Raji (cell line): ENCODE data around the gene ZNHIT2.
A peak's percentile ranks its signal among the peaks of the same experiment; 100 is the strongest.

ENCODE experiments used
- POLR2A ChIP-seq: IDR thresholded peaks from 2 replicates; pipeline ENCODE4 v1.6.1; 2011; ENCODE audit warnings: low read depth, low read length, control low read depth; ENCODE audit not compliant: insufficient read depth

Gene ZNHIT2

GRCh38 chr11:65115361-65116082, 2.0 kb downstream of the ZNHIT2 start:
- 0 out of 2 replicates have a peak, but pooled peaks have one; percentile 21 for TF ChIP-seq POLR2A

- TF ChIP-seq POLR2A, result no peak; the same call in 1 of the 2 replicates
Observed at GRCh38 chr11:65114538-65115171, 2.8 kb downstream of the ZNHIT2 start.

- TF ChIP-seq POLR2A, result no peak
Observed at GRCh38 chr11:65113839-65114238, 3.7 kb downstream of the ZNHIT2 start.

- TF ChIP-seq POLR2A, result no peak
Observed at GRCh38 chr11:65113361-65113756, 4.1 kb downstream of the ZNHIT2 start.

- peak; percentile 46 for TF ChIP-seq POLR2A
Observed at GRCh38 chr11:65112546-65113360, 4.7 kb downstream of the ZNHIT2 start.

GRCh38 chr11:65111744-65112545, 5.6 kb downstream of the ZNHIT2 start, which contains the start of gene TM7SF2:
TSS of gene TM7SF2 (plus strand) at chr11:65111872. CDS start at chr11:65112016, 144 bp downstream.
- peak; percentile 96 for TF ChIP-seq POLR2A

GRCh38 chr11:65111159-65111743, 6.2 kb downstream of the ZNHIT2 start:
- no peak for TF ChIP-seq POLR2A

GRCh38 chr11:65110354-65110861, 7.1 kb downstream of the ZNHIT2 start:
- TF ChIP-seq POLR2A, result no peak

- no peak for TF ChIP-seq POLR2A
Observed at GRCh38 chr11:65109231-65110198, 8.0 kb downstream of the ZNHIT2 start.

- no peak for TF ChIP-seq POLR2A
Observed at GRCh38 chr11:65108469-65109123, 8.9 kb downstream of the ZNHIT2 start.

- no peak for TF ChIP-seq POLR2A
Observed at GRCh38 chr11:65107751-65108468, 9.6 kb downstream of the ZNHIT2 start.

GRCh38 chr11:65107078-65107477, 10.4 kb downstream of the ZNHIT2 start:
- no peak for TF ChIP-seq POLR2A
